Fibroblast of mammary gland (primary cell): Measurements from ENCODE around the gene PCMT1.

ENCODE experiments used
- DNase-seq: peaks from one replicate; pipeline ENCODE4 v3.0.0-alpha.2; 2010; ENCODE audit warnings: low read depth
- H3K4me3 ChIP-seq: 2 replicates; pipeline ENCODE4 v1.5.1; 2011; ENCODE audit warnings: low read depth, mild to moderate bottlenecking, low read length, moderate library complexity; ENCODE audit not compliant: control insufficient read depth
- CTCF ChIP-seq: conservative IDR thresholded peaks from 2 replicates; pipeline ENCODE4 v1.5.1; 2011; ENCODE audit warnings: low read depth, low read length, inconsistent platforms; ENCODE audit not compliant: control insufficient read depth, insufficient read depth

Gene PCMT1

GRCh38 chr6:149854532-149854931, 105.0 kb downstream of the PCMT1 start:
- no peak for TF ChIP-seq CTCF
- no peak overlapping the region for H3K4me3 ChIP-seq

GRCh38 chr6:149855040-149855654, 105.6 kb downstream of the PCMT1 start:
- DNase-seq: peak; percentile 88
- peak overlapping the region; percentile 1 for H3K4me3 ChIP-seq
- TF ChIP-seq CTCF: no peak

More at GRCh38 chr6:149854532-149854931, 105.0 kb downstream of the PCMT1 start:
- no peak for DNase-seq

- no peak for DNase-seq
- TF ChIP-seq CTCF: no peak
- peak overlapping the region; percentile 1 for H3K4me3 ChIP-seq
These were observed 106.2 kb downstream of the PCMT1 start for GRCh38 chr6:149855741-149856140.

GRCh38 chr6:149856256-149856994, 106.9 kb downstream of the PCMT1 start:
- H3K4me3 ChIP-seq: no peak overlapping the region
- DNase-seq: no peak
- TF ChIP-seq CTCF: no peak

GRCh38 chr6:149857541-149857940, 108.0 kb downstream of the PCMT1 start:
- no peak for TF ChIP-seq CTCF
- no peak overlapping the region for H3K4me3 ChIP-seq
- DNase-seq: no peak

- H3K4me3 ChIP-seq: no peak overlapping the region
- peak; percentile 95 for DNase-seq
- TF ChIP-seq CTCF: no peak
These were observed 109.8 kb downstream of the PCMT1 start for GRCh38 chr6:149859368-149859767.

GRCh38 chr6:149859938-149860337, 110.4 kb downstream of the PCMT1 start:
- TF ChIP-seq CTCF: no peak
- no peak for DNase-seq
- no peak overlapping the region for H3K4me3 ChIP-seq
